ENCODE data around the gene MTHFD1L. TPM values are rescaled to one million over a fixed set of nuclear protein-coding genes. Genes with fewer than 3 reads are reported as not detected.
A peak's percentile ranks its signal among the peaks of the same experiment; 100 is the strongest.
"Not testable (repeated sequence)": the region's sequence is repeated elsewhere in the genome, so short reads cannot be mapped to it uniquely, and the experiment has no call there.

MTHFD1L gene
- total RNA-seq, 1 donor from 2014 or later: 3.1 TPM

- intact Hi-C loops (cut with micrococcal nuclease): no loop called here
- peak overlapping the region; percentile 74 for H3K27ac ChIP-seq (replicated peaks)
- no peaks in the 10 kb centered on the region for H3K9me3 ChIP-seq (replicated peaks)
- no peaks in the 10 kb centered on the region for H3K27me3 ChIP-seq (ENCODE audit: low read depth)
- H3K4me3 ChIP-seq: no peak overlapping the region
- no peak for DNase-seq
- no peak for TF ChIP-seq CTCF (IDR thresholded peaks at IDR 0.05; ENCODE audit: borderline replicate concordance)
- H3K4me1 ChIP-seq: peaks cover 36% of the 10 kb centered on the region
- no peaks in the 10 kb centered on the region for H3K36me3 ChIP-seq
Observed at GRCh38 chr6:151036869-151037680, 171.6 kb downstream of the MTHFD1L start.

- intact Hi-C loops (cut with micrococcal nuclease): no loop called here
- no peak for DNase-seq
Observed at GRCh38 chr6:151038616-151039015, 173.1 kb downstream of the MTHFD1L start.

GRCh38 chr6:151040888-151041521 lies 175.5 kb downstream of the MTHFD1L start:
- intact Hi-C loops (cut with micrococcal nuclease); H3K9me3 ChIP-seq (replicated peaks); H3K27me3 ChIP-seq (ENCODE audit: low read depth); H3K36me3 ChIP-seq: not testable (repeated sequence)
- peak; percentile 71 for DNase-seq
- peak overlapping the region; percentile 75 for H3K27ac ChIP-seq (replicated peaks)
- peak overlapping the region; percentile 36 for H3K4me3 ChIP-seq
- TF ChIP-seq CTCF (IDR thresholded peaks at IDR 0.05; ENCODE audit: borderline replicate concordance): peak; percentile 39
- peaks cover 51% of the 10 kb centered on the region for H3K4me1 ChIP-seq

More at GRCh38 chr6:151038616-151039015, 173.1 kb downstream of the MTHFD1L start:
- no peaks in the 10 kb centered on the region for H3K27me3 ChIP-seq (ENCODE audit: low read depth)
- no peaks in the 10 kb centered on the region for H3K36me3 ChIP-seq
- no peak overlapping the region for H3K4me3 ChIP-seq
- TF ChIP-seq CTCF (IDR thresholded peaks at IDR 0.05; ENCODE audit: borderline replicate concordance): no peak
- H3K4me1 ChIP-seq: peaks cover 37% of the 10 kb centered on the region
- H3K9me3 ChIP-seq (replicated peaks): no peaks in the 10 kb centered on the region
- no peak overlapping the region for H3K27ac ChIP-seq (replicated peaks)

- Histone ChIP-seq H3K36me3 (no peaks in the 10 kb centered on the region), H3K27ac (replicated peaks) (peak overlapping the region; percentile 75), H3K27me3 (ENCODE audit: low read depth) (no peaks in the 10 kb centered on the region), H3K4me1 (peaks cover 51% of the 10 kb centered on the region), H3K4me3 (no peak overlapping the region), H3K9me3 (replicated peaks) (no peaks in the 10 kb centered on the region)
- DNase-seq: no peak
- TF ChIP-seq CTCF (IDR thresholded peaks at IDR 0.05; ENCODE audit: borderline replicate concordance): no peak
- intact Hi-C loops (cut with micrococcal nuclease): no loop called here
Observed at GRCh38 chr6:151041686-151042085, 176.2 kb downstream of the MTHFD1L start.

GRCh38 chr6:151042911-151043330 lies 177.4 kb downstream of the MTHFD1L start:
- H3K36me3 ChIP-seq; H3K4me3 ChIP-seq; H3K27ac ChIP-seq (replicated peaks); H3K27me3 ChIP-seq (ENCODE audit: low read depth); intact Hi-C loops (cut with micrococcal nuclease); H3K9me3 ChIP-seq (replicated peaks); DNase-seq: not testable (repeated sequence)
- H3K4me1 ChIP-seq: peaks cover 46% of the 10 kb centered on the region

GRCh38 chr6:151043944-151044343 lies 178.4 kb downstream of the MTHFD1L start:
- no peak overlapping the region for H3K4me3 ChIP-seq
- intact Hi-C loops (cut with micrococcal nuclease): no loop called here
- H3K27ac ChIP-seq (replicated peaks): peak overlapping the region; percentile 87
- H3K4me1 ChIP-seq: peaks cover 46% of the 10 kb centered on the region
- no peaks in the 10 kb centered on the region for H3K27me3 ChIP-seq (ENCODE audit: low read depth)
- H3K9me3 ChIP-seq (replicated peaks): no peaks in the 10 kb centered on the region
- no peak for DNase-seq
- no peak for TF ChIP-seq CTCF (IDR thresholded peaks at IDR 0.05; ENCODE audit: borderline replicate concordance)
- H3K36me3 ChIP-seq: no peaks in the 10 kb centered on the region
